BLaER1 treated with 17β-estradiol and CSF1 and Interleukin-3, amounts not matched to agents 10 nM and 100 nM (cell line): ENCODE results near the gene PHLPP1.

ENCODE experiments used
- H3K27ac ChIP-seq, 11 experiments: shearing (Covaris generic); formaldehyde crosslinking; 2 replicates each; pipeline ENCODE4 v1.8.1; 2022
- H3K27me3 ChIP-seq, 11 experiments: shearing (Covaris generic); formaldehyde crosslinking; 2 replicates each; pipeline ENCODE4 v1.8.1; 2022
- H3K36me3 ChIP-seq, 11 experiments: shearing (Covaris generic); formaldehyde crosslinking; 2 replicates each; pipeline ENCODE4 v1.8.1; 2022
- H3K4me1 ChIP-seq, 10 experiments: shearing (Covaris generic); formaldehyde crosslinking; 2 replicates each; pipeline ENCODE4 v1.8.1; 2022
- H3K4me2 ChIP-seq, 11 experiments: shearing (Covaris generic); formaldehyde crosslinking; 2 replicates each; pipeline ENCODE4 v1.8.1; 2022
- H3K4me3 ChIP-seq, 10 experiments: shearing (Covaris generic); formaldehyde crosslinking; 2 replicates each; pipeline ENCODE4 v1.8.1; 2022
- H3K9ac ChIP-seq, 11 experiments: shearing (Covaris generic); formaldehyde crosslinking; 2 replicates each; pipeline ENCODE4 v1.8.1; 2022
- H3K9me3 ChIP-seq, 11 experiments: shearing (Covaris generic); formaldehyde crosslinking; replicated peaks in 1 of 11; 2 replicates each; pipeline ENCODE4 v1.8.1; 2022
- H4K20me1 ChIP-seq, 11 experiments: shearing (Covaris generic); formaldehyde crosslinking; 2 replicates each; pipeline ENCODE4 v1.8.1; 2022
- Cebpa-rat ChIP-seq, 11 experiments: shearing (Covaris generic); IDR thresholded peaks; 2 replicates each; pipeline ENCODE4 v1.8.1; 2022

Gene PHLPP1

DNA sequence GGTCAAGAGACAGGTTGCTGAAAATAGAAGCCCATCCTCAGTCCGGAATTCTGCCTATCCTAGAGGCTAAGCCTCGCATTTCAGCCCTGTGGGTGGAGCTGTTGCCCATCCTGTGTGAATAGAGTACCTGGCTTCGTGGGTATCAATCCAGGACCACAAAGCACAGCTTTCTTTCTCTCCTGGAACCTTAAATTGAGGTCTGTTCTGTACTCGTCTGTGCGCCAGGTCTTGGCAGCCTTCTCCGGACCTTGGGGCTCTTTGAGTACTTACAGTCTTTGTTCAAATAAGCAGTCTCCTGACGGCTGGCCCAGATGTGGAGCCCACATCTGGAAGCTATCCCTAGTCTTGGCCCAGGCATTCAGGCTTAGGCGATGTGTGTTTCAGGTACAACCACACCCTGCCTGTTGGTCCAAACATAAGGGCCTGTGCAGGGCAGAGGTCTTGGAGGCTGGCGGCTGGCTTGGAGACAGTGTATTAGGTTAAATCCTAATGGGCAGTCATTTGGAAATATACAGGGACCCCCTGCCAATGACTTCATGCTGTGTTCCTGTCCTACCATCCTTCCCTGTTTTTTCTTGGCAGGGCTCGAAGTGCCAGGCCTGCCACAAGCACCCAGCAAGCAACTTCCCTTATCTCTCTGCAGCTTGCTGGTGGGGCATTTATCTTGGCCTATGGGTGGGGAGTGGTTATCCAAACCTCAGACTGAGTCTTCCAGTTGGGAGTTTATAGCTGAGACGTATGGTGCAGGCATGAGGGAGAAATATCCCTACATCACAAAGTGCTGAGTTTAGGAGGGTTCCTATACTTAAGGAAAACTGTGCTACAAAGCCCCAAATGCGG, 310.1 kb downstream of the PHLPP1 start:
- H3K27ac ChIP-seq: no peak overlapping the region
- H3K9ac ChIP-seq: no peak overlapping the region
- H3K36me3 ChIP-seq: no peaks in the 10 kb centered on the region; a peak in 1 of 22 replicates
- H3K27me3 ChIP-seq: no peaks in the 10 kb centered on the region
- H3K9me3 ChIP-seq: peaks cover 2 to 13% (median 8%) of the 10 kb centered on the region in 11 experiments
- H4K20me1 ChIP-seq: no peaks in the 10 kb centered on the region; a peak in 1 of 22 replicates
- TF ChIP-seq Cebpa-rat (IDR thresholded peaks at IDR 0.05): no peak
- H3K4me1 ChIP-seq: peaks cover 0 to 8% (median 0%) of the 10 kb centered on the region in 10 experiments; a peak in 2 of 20 replicates
- H3K4me2 ChIP-seq: no peak overlapping the region
- no peak overlapping the region for H3K4me3 ChIP-seq

- Histone ChIP-seq H3K4me2 (no peak overlapping the region), H3K4me3 (no peak overlapping the region), H4K20me1 (no peaks in the 10 kb centered on the region; a peak in 1 of 22 replicates), H3K9me3 (peaks cover 13 to 29% (median 22%) of the 10 kb centered on the region in 11 experiments), H3K27me3 (no peaks in the 10 kb centered on the region), H3K27ac (no peak overlapping the region), H3K36me3 (peaks cover 0 to 4% (median 0%) of the 10 kb centered on the region in 11 experiments; a peak in 1 of 22 replicates), H3K9ac (no peak overlapping the region), H3K4me1 (peaks cover 0 to 8% (median 0%) of the 10 kb centered on the region in 10 experiments; a peak in 2 of 20 replicates)
- no peak for TF ChIP-seq Cebpa-rat (IDR thresholded peaks at IDR 0.05)
Observed at GRCh38 chr18:63028380-63028779, 313.0 kb downstream of the PHLPP1 start.
